Measurements from ENCODE around the gene GRPR.

GRPR gene

GRCh38 chrX:16186380-16187007 is 63.1 kb downstream of the GRPR start:
- Histone ChIP-seq H3K4me3 (ENCODE audit: low read depth in 1 of 2, low read length in 2 of 2) (no peak overlapping the region), H3K36me3 (ENCODE audit: control insufficient read depth in 1 of 2, insufficient read depth in 2 of 2, low read length in 2 of 2) (no peaks in the 10 kb centered on the region), H3K9me3 (ENCODE audit: control insufficient read depth in 1 of 2, low read length in 2 of 2) (no peaks in the 10 kb centered on the region), H3K27ac (ENCODE audit: low read length) (no peak overlapping the region), H3K27me3 (ENCODE audit: low read depth, low read length) (no peaks in the 10 kb centered on the region), H3K4me1 (ENCODE audit: control insufficient read depth in 1 of 2, insufficient read depth in 2 of 2, low read length in 2 of 2) (no peaks in the 10 kb centered on the region)

GRCh38 chrX:16187024-16187760 is 63.8 kb downstream of the GRPR start:
- Histone ChIP-seq H3K4me3 (ENCODE audit: low read depth in 1 of 2, low read length in 2 of 2) (no peak overlapping the region), H3K27me3 (ENCODE audit: low read depth, low read length) (no peaks in the 10 kb centered on the region), H3K9me3 (ENCODE audit: control insufficient read depth in 1 of 2, low read length in 2 of 2) (no peaks in the 10 kb centered on the region), H3K27ac (ENCODE audit: low read length) (no peak overlapping the region), H3K4me1 (ENCODE audit: control insufficient read depth in 1 of 2, insufficient read depth in 2 of 2, low read length in 2 of 2) (no peaks in the 10 kb centered on the region), H3K36me3 (ENCODE audit: control insufficient read depth in 1 of 2, insufficient read depth in 2 of 2, low read length in 2 of 2) (no peaks in the 10 kb centered on the region)

GRCh38 chrX:16188687-16189086 is 65.3 kb downstream of the GRPR start:
- H3K4me3 ChIP-seq (ENCODE audit: low read depth in 1 of 2, low read length in 2 of 2), result no peak overlapping the region
- no peaks in the 10 kb centered on the region for H3K9me3 ChIP-seq (ENCODE audit: control insufficient read depth in 1 of 2, low read length in 2 of 2)
- H3K27me3 ChIP-seq (ENCODE audit: low read depth, low read length), result no peaks in the 10 kb centered on the region
- H3K36me3 ChIP-seq (ENCODE audit: control insufficient read depth in 1 of 2, insufficient read depth in 2 of 2, low read length in 2 of 2), result no peaks in the 10 kb centered on the region
- no peak overlapping the region for H3K27ac ChIP-seq (ENCODE audit: low read length)
- H3K4me1 ChIP-seq (ENCODE audit: control insufficient read depth in 1 of 2, insufficient read depth in 2 of 2, low read length in 2 of 2), result no peaks in the 10 kb centered on the region

- Histone ChIP-seq H3K27me3 (ENCODE audit: low read depth, low read length) (no peaks in the 10 kb centered on the region), H3K36me3 (ENCODE audit: control insufficient read depth in 1 of 2, insufficient read depth in 2 of 2, low read length in 2 of 2) (no peaks in the 10 kb centered on the region), H3K27ac (ENCODE audit: low read length) (no peak overlapping the region), H3K4me1 (ENCODE audit: control insufficient read depth in 1 of 2, insufficient read depth in 2 of 2, low read length in 2 of 2) (no peaks in the 10 kb centered on the region), H3K9me3 (ENCODE audit: control insufficient read depth in 1 of 2, low read length in 2 of 2) (no peaks in the 10 kb centered on the region), H3K4me3 (ENCODE audit: low read depth in 1 of 2, low read length in 2 of 2) (no peak overlapping the region)
Observed at GRCh38 chrX:16191605-16192004, 68.2 kb downstream of the GRPR start.

GRCh38 chrX:16196829-16197228 is 73.5 kb downstream of the GRPR start:
- no peaks in the 10 kb centered on the region for H3K36me3 ChIP-seq (ENCODE audit: control insufficient read depth in 1 of 2, insufficient read depth in 2 of 2, low read length in 2 of 2)
- no peak overlapping the region for H3K4me3 ChIP-seq (ENCODE audit: low read depth in 1 of 2, low read length in 2 of 2)
- H3K9me3 ChIP-seq (ENCODE audit: control insufficient read depth in 1 of 2, low read length in 2 of 2), result no peaks in the 10 kb centered on the region
- no peaks in the 10 kb centered on the region for H3K4me1 ChIP-seq (ENCODE audit: control insufficient read depth in 1 of 2, insufficient read depth in 2 of 2, low read length in 2 of 2)
- no peaks in the 10 kb centered on the region for H3K27me3 ChIP-seq (ENCODE audit: low read depth, low read length)
- no peak overlapping the region for H3K27ac ChIP-seq (ENCODE audit: low read length)

- H3K9me3 ChIP-seq (ENCODE audit: control insufficient read depth in 1 of 2, low read length in 2 of 2), result no peaks in the 10 kb centered on the region
- H3K27ac ChIP-seq (ENCODE audit: low read length), result no peak overlapping the region
- no peaks in the 10 kb centered on the region for H3K27me3 ChIP-seq (ENCODE audit: low read depth, low read length)
- no peaks in the 10 kb centered on the region for H3K36me3 ChIP-seq (ENCODE audit: control insufficient read depth in 1 of 2, insufficient read depth in 2 of 2, low read length in 2 of 2)
- no peak overlapping the region for H3K4me3 ChIP-seq (ENCODE audit: low read depth in 1 of 2, low read length in 2 of 2)
- H3K4me1 ChIP-seq (ENCODE audit: control insufficient read depth in 1 of 2, insufficient read depth in 2 of 2, low read length in 2 of 2), result no peaks in the 10 kb centered on the region
Observed at GRCh38 chrX:16199343-16199742, 76.0 kb downstream of the GRPR start.

GRCh38 chrX:16202943-16203342 is 79.6 kb downstream of the GRPR start:
- Histone ChIP-seq H3K9me3 (ENCODE audit: control insufficient read depth in 1 of 2, low read length in 2 of 2) (no peaks in the 10 kb centered on the region), H3K4me1 (ENCODE audit: control insufficient read depth in 1 of 2, insufficient read depth in 2 of 2, low read length in 2 of 2) (no peaks in the 10 kb centered on the region), H3K27ac (ENCODE audit: low read length) (no peak overlapping the region), H3K36me3 (ENCODE audit: control insufficient read depth in 1 of 2, insufficient read depth in 2 of 2, low read length in 2 of 2) (no peaks in the 10 kb centered on the region), H3K27me3 (ENCODE audit: low read depth, low read length) (no peaks in the 10 kb centered on the region), H3K4me3 (ENCODE audit: low read depth in 1 of 2, low read length in 2 of 2) (no peak overlapping the region)

Measured in muscle layer of duodenum (tissue), 2 donors.